ENCODE data around the gene ZNF318.
"Not testable (repeated sequence)": the region's sequence is repeated elsewhere in the genome, so short reads cannot be mapped to it uniquely, and the experiment has no call there.

The ZNF318 gene

DNA sequence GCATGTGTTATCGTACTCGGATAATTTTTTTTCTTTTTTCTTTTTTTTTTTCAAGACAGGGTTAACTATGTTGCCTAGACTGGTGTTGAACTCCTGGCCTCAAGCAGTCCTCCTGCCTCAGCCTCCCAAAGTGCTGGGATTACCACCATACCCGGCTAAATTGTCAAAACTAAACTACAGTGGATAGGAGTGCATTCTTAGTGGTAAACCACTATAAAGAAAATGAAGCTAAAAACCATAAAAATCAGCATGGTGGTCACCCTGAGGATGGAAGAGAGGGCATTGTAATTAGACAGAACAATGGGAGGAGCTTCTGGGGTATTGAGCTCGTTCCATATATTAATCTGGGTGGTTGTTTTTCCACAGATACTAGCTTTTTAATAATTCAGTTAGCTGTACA is 6.2 kb upstream of the ZNF318 start:
- Histone ChIP-seq H3K9ac (ENCODE audit: low read length) (no peak overlapping the region), H3K9me3 (replicated peaks; ENCODE audit: insufficient read depth, low read length) (no peaks in the 10 kb centered on the region), H3K36me3 (replicated peaks; ENCODE audit: insufficient read depth, low read length) (no peaks in the 10 kb centered on the region), H3K27ac (ENCODE audit: low read length) (no peak overlapping the region), H3K27me3 (replicated peaks; ENCODE audit: insufficient read depth, low read length) (no peaks in the 10 kb centered on the region), H2AFZ (ENCODE audit: low read length) (no peak overlapping the region), H3K4me1 (ENCODE audit: low read length) (no peaks in the 10 kb centered on the region), H3K4me3 (ENCODE audit: low read length) (no peak overlapping the region), H3K79me2 (ENCODE audit: low read length) (no peaks in the 10 kb centered on the region), H3F3A (ENCODE audit: insufficient read depth, low read length) (no peaks in the 10 kb centered on the region), H3K9me2 (replicated peaks; ENCODE audit: insufficient read depth, low read length) (no peaks in the 10 kb centered on the region), H4K20me1 (ENCODE audit: insufficient read depth, low read length) (no peaks in the 10 kb centered on the region), H3K4me2 (ENCODE audit: low read depth, low read length) (no peak overlapping the region)
- TF ChIP-seq EZH2phosphoT487 (IDR thresholded peaks at IDR 0.05; ENCODE audit: low read length) (no peak), EZH2 (optimal IDR thresholded peaks at IDR 0.05; ENCODE audit: low read depth, low read length) (no peak)
- TF ChIP-seq, protein P1, sequence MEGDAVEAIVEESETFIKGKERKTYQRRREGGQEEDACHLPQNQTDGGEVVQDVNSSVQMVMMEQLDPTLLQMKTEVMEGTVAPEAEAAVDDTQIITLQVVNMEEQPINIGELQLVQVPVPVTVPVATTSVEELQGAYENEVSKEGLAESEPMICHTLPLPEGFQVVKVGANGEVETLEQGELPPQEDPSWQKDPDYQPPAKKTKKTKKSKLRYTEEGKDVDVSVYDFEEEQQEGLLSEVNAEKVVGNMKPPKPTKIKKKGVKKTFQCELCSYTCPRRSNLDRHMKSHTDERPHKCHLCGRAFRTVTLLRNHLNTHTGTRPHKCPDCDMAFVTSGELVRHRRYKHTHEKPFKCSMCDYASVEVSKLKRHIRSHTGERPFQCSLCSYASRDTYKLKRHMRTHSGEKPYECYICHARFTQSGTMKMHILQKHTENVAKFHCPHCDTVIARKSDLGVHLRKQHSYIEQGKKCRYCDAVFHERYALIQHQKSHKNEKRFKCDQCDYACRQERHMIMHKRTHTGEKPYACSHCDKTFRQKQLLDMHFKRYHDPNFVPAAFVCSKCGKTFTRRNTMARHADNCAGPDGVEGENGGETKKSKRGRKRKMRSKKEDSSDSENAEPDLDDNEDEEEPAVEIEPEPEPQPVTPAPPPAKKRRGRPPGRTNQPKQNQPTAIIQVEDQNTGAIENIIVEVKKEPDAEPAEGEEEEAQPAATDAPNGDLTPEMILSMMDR (IDR thresholded peaks at IDR 0.05; ENCODE audit: low read length) = no peak
- no peak for DNase-seq

DNA sequence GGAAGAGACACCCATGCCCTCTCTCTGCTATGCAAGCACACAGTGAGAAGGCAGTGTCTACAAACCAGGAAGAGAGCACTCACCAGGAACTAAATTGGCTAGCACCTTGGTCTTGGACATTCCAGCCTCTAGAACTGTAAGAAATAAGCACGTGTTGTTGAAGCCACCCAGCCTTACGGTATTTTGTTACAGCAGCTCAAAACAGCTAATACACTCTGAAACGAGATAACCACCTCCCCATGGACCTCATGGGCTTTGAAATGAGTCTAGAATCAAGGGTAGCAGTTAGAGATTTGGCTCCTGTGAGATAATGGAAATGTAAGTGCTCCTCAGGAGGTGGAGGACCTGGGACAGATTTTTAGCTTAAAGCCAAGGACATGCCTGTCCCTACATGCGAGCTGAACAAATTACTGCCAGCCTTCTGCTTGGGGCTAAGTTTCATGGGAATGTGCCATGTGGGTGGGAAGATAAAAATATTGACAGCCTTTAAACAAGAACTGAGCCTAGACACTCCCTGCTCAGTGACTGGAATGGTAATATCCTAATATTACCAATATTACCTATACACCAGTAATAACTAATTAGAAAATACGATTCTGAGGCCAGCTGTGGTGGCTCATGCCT is 3.9 kb upstream of the ZNF318 start:
- Histone ChIP-seq H3K4me3 (ENCODE audit: low read length) (no peak overlapping the region), H3K9me3 (replicated peaks; ENCODE audit: insufficient read depth, low read length) (no peaks in the 10 kb centered on the region), H3K9ac (ENCODE audit: low read length) (no peak overlapping the region), H3K27ac (ENCODE audit: low read length) (no peak overlapping the region), H3K9me2 (replicated peaks; ENCODE audit: insufficient read depth, low read length) (no peaks in the 10 kb centered on the region), H3F3A (ENCODE audit: insufficient read depth, low read length) (no peaks in the 10 kb centered on the region), H3K4me1 (ENCODE audit: low read length) (peaks cover 6% of the 10 kb centered on the region), H3K79me2 (ENCODE audit: low read length) (peaks cover 4% of the 10 kb centered on the region; the same call in 1 of the 2 replicates), H2AFZ (ENCODE audit: low read length) (no peak overlapping the region), H3K36me3 (replicated peaks; ENCODE audit: insufficient read depth, low read length) (no peaks in the 10 kb centered on the region), H3K4me2 (ENCODE audit: low read depth, low read length) (no peak overlapping the region), H4K20me1 (ENCODE audit: insufficient read depth, low read length) (no peaks in the 10 kb centered on the region), H3K27me3 (replicated peaks; ENCODE audit: insufficient read depth, low read length) (no peaks in the 10 kb centered on the region)
- DNase-seq = no peak
- TF ChIP-seq EZH2phosphoT487 (IDR thresholded peaks at IDR 0.05; ENCODE audit: low read length) = no peak
- TF ChIP-seq, protein P1 (IDR thresholded peaks at IDR 0.05; ENCODE audit: low read length) = no peak
- no peak for TF ChIP-seq EZH2 (optimal IDR thresholded peaks at IDR 0.05; ENCODE audit: low read depth, low read length)

DNA sequence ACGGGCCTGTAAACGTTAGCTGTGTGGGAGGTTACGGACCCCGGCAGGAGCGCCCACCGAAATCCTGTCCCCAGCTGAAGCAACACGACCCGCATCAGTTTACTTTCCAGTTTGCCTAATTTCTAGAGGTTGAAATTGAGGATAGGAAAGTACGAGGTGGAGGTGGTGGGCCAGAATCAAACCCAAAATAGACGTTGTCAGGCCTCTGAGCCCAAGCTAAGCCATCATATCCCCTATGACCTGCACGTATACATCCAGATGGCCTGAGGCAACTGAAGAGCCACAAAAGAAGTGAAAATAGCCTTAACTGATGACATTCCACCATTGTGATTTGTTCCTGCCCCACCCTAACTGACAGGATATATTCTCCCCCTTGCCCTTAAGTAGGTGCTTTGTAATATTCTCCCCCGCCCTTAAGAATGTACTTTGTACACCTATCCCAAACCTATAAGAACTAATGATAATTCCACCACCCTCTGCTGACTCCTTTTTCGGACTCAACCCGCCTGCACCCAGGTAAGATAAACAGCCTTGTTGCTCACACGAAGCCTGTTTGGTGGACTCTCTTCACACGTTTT is 645 bp upstream of the ZNF318 start:
- DNase-seq; H3K9me2 ChIP-seq (replicated peaks; ENCODE audit: insufficient read depth, low read length); H3K9me3 ChIP-seq (replicated peaks; ENCODE audit: insufficient read depth, low read length); H3K79me2 ChIP-seq (ENCODE audit: low read length); H3F3A ChIP-seq (ENCODE audit: insufficient read depth, low read length); H3K36me3 ChIP-seq (replicated peaks; ENCODE audit: insufficient read depth, low read length); H4K20me1 ChIP-seq (ENCODE audit: insufficient read depth, low read length); H3K27me3 ChIP-seq (replicated peaks; ENCODE audit: insufficient read depth, low read length); H3K4me1 ChIP-seq (ENCODE audit: low read length): not testable (repeated sequence)
- peak overlapping the region; percentile 34; the same call in 1 of the 2 replicates for H3K27ac ChIP-seq (ENCODE audit: low read length)
- H2AFZ ChIP-seq (ENCODE audit: low read length) = peak overlapping the region; percentile 82
- H3K4me3 ChIP-seq (ENCODE audit: low read length) = peak overlapping the region; percentile 65
- H3K4me2 ChIP-seq (ENCODE audit: low read depth, low read length) = peak overlapping the region; percentile 78; the same call in 1 of the 2 replicates
- peak overlapping the region; percentile 62 for H3K9ac ChIP-seq (ENCODE audit: low read length)

Measured in MM.1S (cell line).